Measurements from ENCODE around the gene AGTR1. TPM values are rescaled to one million over a fixed set of nuclear protein-coding genes. Genes with fewer than 3 reads are reported as not detected.

Gene AGTR1
- polyA plus RNA-seq, 1 donor (not counting 4 experiments of a cell fraction or from before 2014, with no cell fraction given) = not detected

- H2AFZ ChIP-seq (ENCODE audit: control insufficient read depth, low read length) = no peak overlapping the region
- no peaks in the 10 kb centered on the region for H3K36me3 ChIP-seq (ENCODE audit: control insufficient read depth in 2 of 2, extremely low read depth in 1 of 2, insufficient read depth in 2 of 2, low read length in 2 of 2)
- H3K79me2 ChIP-seq (ENCODE audit: control insufficient read depth, insufficient read depth, low read length) = no peaks in the 10 kb centered on the region
- H3K4me3 ChIP-seq (ENCODE audit: control insufficient read depth in 2 of 3, extremely low read depth in 1 of 3, insufficient read depth in 2 of 3, low read depth in 1 of 3, low read length in 3 of 3) = no peak overlapping the region
- H3K27me3 ChIP-seq (ENCODE audit: control insufficient read depth, extremely low read depth, insufficient read depth, low read length) = no peaks in the 10 kb centered on the region
- no peak overlapping the region for H3K4me2 ChIP-seq (ENCODE audit: control insufficient read depth, extremely low read depth, insufficient read depth, low read depth, low read length)
- no peaks in the 10 kb centered on the region for H3K9me1 ChIP-seq (ENCODE audit: control insufficient read depth, extremely low read depth, insufficient read depth, low read length)
- H3K9ac ChIP-seq (ENCODE audit: control insufficient read depth, extremely low read depth, insufficient read depth, low read length) = no peak overlapping the region
- H4K20me1 ChIP-seq (ENCODE audit: control insufficient read depth, extremely low read depth, insufficient read depth, low read length) = no peaks in the 10 kb centered on the region
- dilution Hi-C loops (cut with MboI; ENCODE audit: extremely low pct_ligation_motif_present, low sequenced_read_pairs) = no loop called here
- no peak for DNase-seq (ENCODE audit: low read depth, low spot score)
- no peaks in the 10 kb centered on the region for H3K9me3 ChIP-seq (ENCODE audit: control insufficient read depth, low read depth, low read length)
- no peak for TF ChIP-seq CTCF (optimal IDR thresholded peaks at IDR 0.05 in 1 of 3, IDR thresholded peaks at IDR 0.05 in 1 of 3, conservative IDR thresholded peaks at IDR 0.05 in 1 of 3; ENCODE audit: extremely low read depth in 1 of 3, insufficient read depth in 2 of 3, low read length in 3 of 3)
- TF ChIP-seq EZH2 (IDR thresholded peaks at IDR 0.05; ENCODE audit: low read length) = no peak
- H3K4me1 ChIP-seq (ENCODE audit: control insufficient read depth, extremely low read depth, insufficient read depth, low read length) = no peaks in the 10 kb centered on the region
- no peak overlapping the region for H3K27ac ChIP-seq (ENCODE audit: control insufficient read depth, insufficient read depth, low read length)
- FAIRE-seq = no peak
Measured at GRCh38 chr3:148746053-148746452, 48.4 kb downstream of the AGTR1 start.

- no peaks in the 10 kb centered on the region for H3K36me3 ChIP-seq (ENCODE audit: control insufficient read depth in 2 of 2, extremely low read depth in 1 of 2, insufficient read depth in 2 of 2, low read length in 2 of 2)
- dilution Hi-C loops (cut with MboI; ENCODE audit: extremely low pct_ligation_motif_present, low sequenced_read_pairs) = no loop called here
Measured at GRCh38 chr3:148748283-148748682, 50.6 kb downstream of the AGTR1 start.

More at GRCh38 chr3:148748283-148748682, 50.6 kb downstream of the AGTR1 start:
- Histone ChIP-seq H3K27ac (ENCODE audit: control insufficient read depth, insufficient read depth, low read length) (no peak overlapping the region), H4K20me1 (ENCODE audit: control insufficient read depth, extremely low read depth, insufficient read depth, low read length) (no peaks in the 10 kb centered on the region), H3K4me3 (ENCODE audit: control insufficient read depth in 2 of 3, extremely low read depth in 1 of 3, insufficient read depth in 2 of 3, low read depth in 1 of 3, low read length in 3 of 3) (no peak overlapping the region), H3K27me3 (ENCODE audit: control insufficient read depth, extremely low read depth, insufficient read depth, low read length) (no peaks in the 10 kb centered on the region), H3K4me1 (ENCODE audit: control insufficient read depth, extremely low read depth, insufficient read depth, low read length) (no peaks in the 10 kb centered on the region), H3K4me2 (ENCODE audit: control insufficient read depth, extremely low read depth, insufficient read depth, low read depth, low read length) (no peak overlapping the region), H3K79me2 (ENCODE audit: control insufficient read depth, insufficient read depth, low read length) (no peaks in the 10 kb centered on the region), H3K9ac (ENCODE audit: control insufficient read depth, extremely low read depth, insufficient read depth, low read length) (no peak overlapping the region), H2AFZ (ENCODE audit: control insufficient read depth, low read length) (no peak overlapping the region), H3K9me1 (ENCODE audit: control insufficient read depth, extremely low read depth, insufficient read depth, low read length) (no peaks in the 10 kb centered on the region), H3K9me3 (ENCODE audit: control insufficient read depth, low read depth, low read length) (no peaks in the 10 kb centered on the region)
- TF ChIP-seq CTCF (optimal IDR thresholded peaks at IDR 0.05 in 1 of 3, IDR thresholded peaks at IDR 0.05 in 1 of 3, conservative IDR thresholded peaks at IDR 0.05 in 1 of 3; ENCODE audit: extremely low read depth in 1 of 3, insufficient read depth in 2 of 3, low read length in 3 of 3) = no peak
- TF ChIP-seq EZH2 (IDR thresholded peaks at IDR 0.05; ENCODE audit: low read length) = no peak
- DNase-seq (ENCODE audit: low read depth, low spot score) = no peak
- no peak for FAIRE-seq
